Endothelial cell of umbilical vein (primary cell): ENCODE measurements around the gene DUT. TPM values are rescaled to one million over a fixed set of nuclear protein-coding genes. Genes with fewer than 3 reads are reported as not detected.
A peak's percentile ranks its signal among the peaks of the same experiment; 100 is the strongest.

Experiments used
- BruUV-seq: library from RNA; stranded (reverse); fragments of 400-500 nt; replicated peaks from 2 replicates; lab custom pipeline; 2021; lab: Mats Ljungman, UMichigan
- CTCF ChIA-PET: fragments of 300-600, 350-600 bp; sonication (Branson Sonifier 250); formaldehyde crosslinking; loops from one replicate; lab custom pipeline; 2021; ENCODE audit warnings: antibody characterized with exemption, inconsistent platforms; lab: Charles Lee
- POLR2A ChIA-PET: fragments of 300-600, 350-600 bp; sonication (Branson Sonifier 250); formaldehyde crosslinking; loops from one replicate; lab custom pipeline; 2021; ENCODE audit warnings: antibody characterized with exemption, inconsistent platforms; lab: Charles Lee
- DNase-seq: peaks from one replicate; pipeline ENCODE4 v3.0.0-alpha.2; 2011; ENCODE audit warnings: low read depth, low spot score
- FAIRE-seq: peaks from 2 replicates; lab custom pipeline; 2011; peaks lifted over from hg19 to GRCh38; lab: Jason Lieb, UNC
- H2AFZ ChIP-seq: 2 replicates; pipeline ENCODE4 v1.6.0; 2012; ENCODE audit warnings: low read depth, low read length, control low read depth, inconsistent platforms
- H3K27ac ChIP-seq: 2 replicates; pipeline ENCODE4 v1.5.1; 2011; ENCODE audit warnings: low read depth, mild to moderate bottlenecking, control low read depth, low read length, moderate library complexity; ENCODE audit not compliant: insufficient read depth
- H3K27me3 ChIP-seq, 2 experiments: 2 replicates each; pipeline versions ENCODE4 v1.6.0 to v1.6.1; 2011; ENCODE audit warnings: low read length in 2 of 2, mixed read lengths in 1 of 2; ENCODE audit not compliant: control insufficient read depth in 2 of 2, insufficient read depth in 2 of 2
- H3K36me3 ChIP-seq, 2 experiments: 2 replicates in 1 of 2; 3 replicates in 1 of 2; pipeline ENCODE4 v1.5.1; 2011; ENCODE audit warnings: low read length in 2 of 2, mild to moderate bottlenecking in 1 of 2, moderate library complexity in 1 of 2; ENCODE audit not compliant: control insufficient read depth in 2 of 2, insufficient read depth in 2 of 2; ENCODE audit errors: extremely low read depth in 1 of 2
- H3K4me1 ChIP-seq: 3 replicates; pipeline ENCODE4 v1.5.1; 2011; ENCODE audit warnings: mild to moderate bottlenecking, low read length; ENCODE audit not compliant: control insufficient read depth, insufficient read depth; ENCODE audit errors: extremely low read depth
- H3K4me2 ChIP-seq: 2 replicates; pipeline ENCODE4 v1.6.1; 2011; ENCODE audit warnings: low read length, control low read depth, mixed read lengths; ENCODE audit not compliant: insufficient read depth
- H3K4me3 ChIP-seq, 3 experiments: fragments of 200-600 bp in 1 of 3; sonication (generic), shearing (Covaris generic) in 1 of 3; replicated peaks in 1 of 3; 2 replicates each; pipeline ENCODE4 v1.5.1; 2011 to 2016; ENCODE audit warnings: control low read depth in 3 of 3, low read length in 3 of 3, mild to moderate bottlenecking in 2 of 3, inconsistent platforms in 1 of 3, low read depth in 1 of 3, moderate library complexity in 1 of 3; ENCODE audit not compliant: insufficient read depth in 1 of 3
- H3K79me2 ChIP-seq: 2 replicates; pipeline ENCODE4 v1.6.0; 2012; ENCODE audit warnings: low read length, inconsistent platforms; ENCODE audit not compliant: control insufficient read depth, insufficient read depth
- H3K9ac ChIP-seq: replicated peaks from 2 replicates; pipeline ENCODE3; 2011; ENCODE audit warnings: low read length, control low read depth; ENCODE audit not compliant: insufficient read depth; ENCODE audit errors: extremely low read depth
- H3K9me1 ChIP-seq: replicated peaks from 3 replicates; pipeline ENCODE4 v1.6.0; 2011; ENCODE audit warnings: mild to moderate bottlenecking, low read length; ENCODE audit not compliant: control insufficient read depth, insufficient read depth; ENCODE audit errors: extremely low read depth
- H3K9me3 ChIP-seq: replicated peaks from 2 replicates; pipeline ENCODE4 v1.5.1; 2012; ENCODE audit warnings: low read length, inconsistent platforms; ENCODE audit not compliant: control insufficient read depth, insufficient read depth
- H4K20me1 ChIP-seq: replicated peaks from 2 replicates; pipeline ENCODE3; 2011; ENCODE audit warnings: mild to moderate bottlenecking, low read length; ENCODE audit not compliant: control insufficient read depth, insufficient read depth; ENCODE audit errors: extremely low read depth
- CTCF ChIP-seq, 2 donors: IDR thresholded peaks; 1 replicate in 1 of 2; 2 replicates in 1 of 2; pipeline ENCODE4 v1.5.1; 2011; ENCODE audit warnings: low read length in 2 of 2, mild to moderate bottlenecking in 2 of 2, moderate library complexity in 2 of 2, control low read depth in 1 of 2, inconsistent platforms in 1 of 2, low read depth in 1 of 2; ENCODE audit not compliant: insufficient read depth in 1 of 2; ENCODE audit errors: extremely low read depth in 1 of 2
- EZH2 ChIP-seq: IDR thresholded peaks from 2 replicates; pipeline ENCODE4 v1.6.1; 2012; ENCODE audit warnings: borderline replicate concordance, low read depth, mild to moderate bottlenecking, moderate library complexity, low read length, inconsistent platforms; ENCODE audit not compliant: severe bottlenecking
- FOS ChIP-seq: IDR thresholded peaks from 2 replicates; pipeline ENCODE4 v1.6.1; 2011; ENCODE audit warnings: mild to moderate bottlenecking, low read length, moderate library complexity, borderline replicate concordance; ENCODE audit not compliant: insufficient read depth
- GATA2 ChIP-seq: IDR thresholded peaks from 2 replicates; pipeline ENCODE4 v1.7.0; 2011; ENCODE audit warnings: low read depth, mild to moderate bottlenecking, moderate library complexity, mixed read lengths, low read length; ENCODE audit not compliant: insufficient read length, insufficient read depth
- JUN ChIP-seq: IDR thresholded peaks from 2 replicates; pipeline ENCODE4 v1.6.1; 2011; ENCODE audit warnings: borderline replicate concordance, low read depth; ENCODE audit not compliant: insufficient read length, insufficient read depth
- MAX ChIP-seq: IDR thresholded peaks from 2 replicates; pipeline ENCODE4 v1.6.1; 2011; ENCODE audit not compliant: insufficient read depth, insufficient read length
- MYC ChIP-seq: IDR thresholded peaks from one replicate; pipeline ENCODE4 v1.6.1; 2011; ENCODE audit warnings: mild to moderate bottlenecking, low read depth, low read length
- POLR2A ChIP-seq: IDR thresholded peaks from 2 replicates; pipeline ENCODE4 v1.6.1; 2012; ENCODE audit warnings: low read depth, mild to moderate bottlenecking, control low read depth, low read length
- POLR2AphosphoS5 ChIP-seq: IDR thresholded peaks from 2 replicates; pipeline ENCODE4 v1.6.1; 2012; ENCODE audit warnings: low read depth, mild to moderate bottlenecking, control low read depth, low read length, moderate library complexity; ENCODE audit not compliant: insufficient read depth
- dilution Hi-C: fragments of 300-500 bp; cut with MboI; formaldehyde crosslinking; loops from one replicate; pipeline ENCODE4 v1.15.0; 2019; ENCODE audit warnings: low sequenced_read_pairs; ENCODE audit not compliant: extremely low pct_ligation_motif_present
- intact Hi-C: fragments of 100-400 bp; cut with micrococcal nuclease; formaldehyde crosslinking; loops from one replicate; pipeline ENCODE4 v1.10.0; 2022
- polyA plus RNA-seq, 4 experiments: library from polyadenylated mRNA; depleted of rRNA in 3 of 4; stranded (reverse) in 3 of 4; unstranded in 1 of 4; fragments of >200 nt; gene quantifications; 2 replicates each; pipeline versions ENCODE4 v1.2.1 to v1.2.3, GENCODE V29; 2011 to 2012; ENCODE audit warnings: missing spikeins in 1 of 4
- total RNA-seq: library from RNA; stranded (reverse); gene quantifications from 2 replicates; pipeline ENCODE4 v1.2.3, GENCODE V29; 2021

Gene DUT
- total and polyA plus RNA-seq, 2 donors (not counting 3 experiments of a cell fraction or from before 2014, with no cell fraction given): 59.9 to 135 TPM

GRCh38 chr15:48333540-48333939 lies 2.3 kb downstream of the DUT start:
- ChIA-PET POLR2A (no interaction called here), CTCF (no interaction called here)
- dilution Hi-C loops: no loop called here
- TF ChIP-seq POLR2AphosphoS5 (no peak), GATA2 (no peak)
- H2AFZ ChIP-seq: no peak overlapping the region
- peak overlapping the region in 2 of 3 experiments; percentile 90 to 92 for H3K4me3 ChIP-seq
- peak overlapping the region; percentile 63 for H3K4me2 ChIP-seq
- H3K27me3 ChIP-seq: no peaks in the 10 kb centered on the region
- H4K20me1 ChIP-seq: no peaks in the 10 kb centered on the region
- H3K36me3 ChIP-seq: peaks cover 2 to 11% of the 10 kb centered on the region in 2 experiments
- intact Hi-C loops: loop anchor here (5.0 kb wide), 1 partner anchor 824 kb away; the partner anchor contains the start of gene COPS2
- peaks cover 21% of the 10 kb centered on the region for H3K4me1 ChIP-seq
- H3K27ac ChIP-seq: no peak overlapping the region
- H3K9me3 ChIP-seq: no peaks in the 10 kb centered on the region
- BruUV-seq: no TSS peak
- no peak overlapping the region for H3K9ac ChIP-seq
- DNase-seq: no peak
- H3K9me1 ChIP-seq: no peaks in the 10 kb centered on the region
- no peak for FAIRE-seq
- peaks cover 14% of the 10 kb centered on the region for H3K79me2 ChIP-seq

- H3K4me1 ChIP-seq: peaks cover 21% of the 10 kb centered on the region
- dilution Hi-C loops: no loop called here
- FAIRE-seq (no peak), DNase-seq (no peak)
- no peak for TF ChIP-seq POLR2A
- TF ChIP-seq FOS: no peak
- TF ChIP-seq JUN: no peak
- TF ChIP-seq MYC: no peak
- TF ChIP-seq CTCF (IDR thresholded peaks at IDR 0.05; ENCODE audit: extremely low read depth in 1 of 2, insufficient read depth in 1 of 2, low read depth in 1 of 2, low read length in 2 of 2): no peak
- no peak for TF ChIP-seq EZH2
- TF ChIP-seq POLR2AphosphoS5: no peak
- no peak for TF ChIP-seq GATA2
- no peak for TF ChIP-seq MAX
- no peaks in the 10 kb centered on the region for H3K9me1 ChIP-seq
- H4K20me1 ChIP-seq: no peaks in the 10 kb centered on the region
- no peak overlapping the region for H3K27ac ChIP-seq
- H3K36me3 ChIP-seq: peaks cover 2 to 11% of the 10 kb centered on the region in 2 experiments
- H3K4me2 ChIP-seq: no peak overlapping the region
- no peaks in the 10 kb centered on the region for H3K9me3 ChIP-seq
- no peak overlapping the region for H2AFZ ChIP-seq
- intact Hi-C loops: loop anchor here (5.0 kb wide), 1 partner anchor 823 kb away; the partner anchor contains the start of gene COPS2
- H3K27me3 ChIP-seq: no peaks in the 10 kb centered on the region
- H3K4me3 ChIP-seq: no peak overlapping the region
- POLR2A ChIA-PET: no interaction called here
- CTCF ChIA-PET: interaction anchor here (1.8 to 3.6 kb wide), 2 partner anchors 18 to 528 kb away, joined by 4 to 32 read pairs; no protein-coding TSS in a partner anchor
- H3K79me2 ChIP-seq: peaks cover 14% of the 10 kb centered on the region
- no peak overlapping the region for H3K9ac ChIP-seq
- no TSS peak for BruUV-seq
Observed at GRCh38 chr15:48334260-48334659, 3.0 kb downstream of the DUT start.
